ENCODE measurements around the gene LPO.

The LPO gene

DNA sequence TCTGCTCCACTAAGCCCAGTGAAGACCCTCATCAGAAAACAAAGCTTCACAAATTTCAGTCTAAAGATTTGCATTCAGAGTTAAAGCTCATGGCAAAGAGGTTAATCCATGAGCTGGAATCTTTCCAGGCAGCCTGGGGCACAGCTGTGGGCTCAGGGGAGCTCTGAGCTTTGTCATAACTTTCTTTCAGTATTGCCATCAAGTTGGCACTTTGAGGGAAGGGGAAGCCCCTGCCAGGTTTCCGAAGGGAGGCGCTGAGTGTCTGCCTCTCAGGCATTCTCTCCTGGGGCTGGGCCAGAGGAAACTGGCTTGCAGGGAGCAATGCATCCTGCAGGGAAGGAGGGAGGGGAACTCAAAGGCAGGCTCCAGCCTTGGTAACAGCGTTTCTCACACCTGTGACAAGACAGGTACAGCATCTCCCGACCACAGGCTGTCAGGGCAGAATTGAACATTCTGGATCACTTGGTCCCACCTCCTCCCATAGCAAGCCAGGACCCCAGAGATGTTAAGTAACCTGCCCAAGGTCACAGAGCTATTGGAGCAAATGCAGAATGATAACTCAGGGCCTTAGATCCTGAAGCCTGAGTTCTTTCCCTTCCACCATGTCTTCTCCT lies 3.9 kb downstream of the LPO start:
- TF ChIP-seq, protein P1, sequence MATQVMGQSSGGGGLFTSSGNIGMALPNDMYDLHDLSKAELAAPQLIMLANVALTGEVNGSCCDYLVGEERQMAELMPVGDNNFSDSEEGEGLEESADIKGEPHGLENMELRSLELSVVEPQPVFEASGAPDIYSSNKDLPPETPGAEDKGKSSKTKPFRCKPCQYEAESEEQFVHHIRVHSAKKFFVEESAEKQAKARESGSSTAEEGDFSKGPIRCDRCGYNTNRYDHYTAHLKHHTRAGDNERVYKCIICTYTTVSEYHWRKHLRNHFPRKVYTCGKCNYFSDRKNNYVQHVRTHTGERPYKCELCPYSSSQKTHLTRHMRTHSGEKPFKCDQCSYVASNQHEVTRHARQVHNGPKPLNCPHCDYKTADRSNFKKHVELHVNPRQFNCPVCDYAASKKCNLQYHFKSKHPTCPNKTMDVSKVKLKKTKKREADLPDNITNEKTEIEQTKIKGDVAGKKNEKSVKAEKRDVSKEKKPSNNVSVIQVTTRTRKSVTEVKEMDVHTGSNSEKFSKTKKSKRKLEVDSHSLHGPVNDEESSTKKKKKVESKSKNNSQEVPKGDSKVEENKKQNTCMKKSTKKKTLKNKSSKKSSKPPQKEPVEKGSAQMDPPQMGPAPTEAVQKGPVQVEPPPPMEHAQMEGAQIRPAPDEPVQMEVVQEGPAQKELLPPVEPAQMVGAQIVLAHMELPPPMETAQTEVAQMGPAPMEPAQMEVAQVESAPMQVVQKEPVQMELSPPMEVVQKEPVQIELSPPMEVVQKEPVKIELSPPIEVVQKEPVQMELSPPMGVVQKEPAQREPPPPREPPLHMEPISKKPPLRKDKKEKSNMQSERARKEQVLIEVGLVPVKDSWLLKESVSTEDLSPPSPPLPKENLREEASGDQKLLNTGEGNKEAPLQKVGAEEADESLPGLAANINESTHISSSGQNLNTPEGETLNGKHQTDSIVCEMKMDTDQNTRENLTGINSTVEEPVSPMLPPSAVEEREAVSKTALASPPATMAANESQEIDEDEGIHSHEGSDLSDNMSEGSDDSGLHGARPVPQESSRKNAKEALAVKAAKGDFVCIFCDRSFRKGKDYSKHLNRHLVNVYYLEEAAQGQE (IDR thresholded peaks at IDR 0.05; ENCODE audit: insufficient read depth in 1 of 2, low read depth in 2 of 2, low read length in 2 of 2) = no peak
- TF ChIP-seq SIN3A (IDR thresholded peaks at IDR 0.05; ENCODE audit: borderline replicate concordance, insufficient read depth, low read length) (no peak), FOXP2 (optimal IDR thresholded peaks at IDR 0.05; ENCODE audit: borderline replicate concordance, extremely low read depth, extremely low read length, insufficient read depth) (no peak), TAF1 (IDR thresholded peaks at IDR 0.05; ENCODE audit: borderline replicate concordance, insufficient read depth, low read length) (no peak), POLR2AphosphoS5 (IDR thresholded peaks at IDR 0.05; ENCODE audit: low read depth, low read length) (no peak)

DNA sequence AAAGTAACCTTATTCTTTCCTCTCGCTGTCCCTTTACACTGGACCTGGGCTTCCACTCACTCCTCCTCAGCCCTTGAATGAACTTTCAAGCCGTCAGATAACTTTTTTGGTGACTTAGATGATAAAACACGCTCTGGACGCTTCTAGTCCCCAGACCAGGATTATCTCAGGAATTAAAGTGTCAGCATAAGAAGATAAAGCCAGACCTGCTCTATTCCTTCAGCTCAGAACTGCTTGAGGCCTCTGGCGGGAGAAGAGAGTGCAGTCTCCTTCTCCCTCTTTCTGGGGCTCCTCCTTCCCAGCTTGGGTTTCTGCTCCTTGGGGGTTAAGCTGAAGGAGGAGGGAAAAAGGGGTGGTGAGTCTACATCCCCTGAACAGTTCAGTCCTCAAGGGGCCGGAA lies 6.6 kb downstream of the LPO start:
- TF ChIP-seq POLR2AphosphoS5 (IDR thresholded peaks at IDR 0.05; ENCODE audit: low read depth, low read length) (no peak), TAF1 (IDR thresholded peaks at IDR 0.05; ENCODE audit: borderline replicate concordance, insufficient read depth, low read length) (no peak), SIN3A (IDR thresholded peaks at IDR 0.05; ENCODE audit: borderline replicate concordance, insufficient read depth, low read length) (no peak), FOXP2 (optimal IDR thresholded peaks at IDR 0.05; ENCODE audit: borderline replicate concordance, extremely low read depth, extremely low read length, insufficient read depth) (no peak)
- TF ChIP-seq, protein P1 (IDR thresholded peaks at IDR 0.05; ENCODE audit: insufficient read depth in 1 of 2, low read depth in 2 of 2, low read length in 2 of 2) = no peak

DNA sequence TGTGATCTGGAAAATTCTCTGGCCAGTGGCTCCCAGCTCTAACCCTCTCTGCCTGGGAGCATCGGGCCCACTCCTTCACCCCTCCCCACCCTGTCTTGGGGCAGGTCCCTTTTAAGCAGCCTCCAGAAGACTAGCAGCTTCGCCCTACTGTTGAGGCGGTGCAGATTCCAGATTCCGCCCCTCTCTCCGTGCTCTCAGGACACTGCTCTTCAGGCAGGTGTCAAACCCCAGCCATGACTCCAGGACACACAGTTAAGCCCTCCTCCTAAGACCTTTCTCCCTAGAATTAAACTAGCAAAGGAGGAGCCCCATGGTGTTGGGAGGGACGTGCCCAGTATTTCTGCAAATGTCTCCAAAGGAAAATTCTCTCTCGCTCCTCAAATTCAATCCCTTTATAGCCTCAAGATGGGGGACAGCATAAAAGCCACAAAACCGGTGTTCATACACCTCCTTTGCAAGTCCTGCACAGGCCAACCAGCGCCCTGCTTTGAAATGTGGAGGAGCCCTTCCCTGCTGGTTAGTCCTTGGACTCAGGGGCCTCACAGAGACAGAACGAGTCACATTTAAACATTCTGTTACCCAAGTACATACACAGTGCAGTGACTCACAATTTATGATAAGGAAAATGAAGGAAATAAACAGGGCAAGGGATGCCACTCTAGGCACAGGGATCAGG lies 7.2 kb downstream of the LPO start:
- no peak for TF ChIP-seq FOXP2 (optimal IDR thresholded peaks at IDR 0.05; ENCODE audit: borderline replicate concordance, extremely low read depth, extremely low read length, insufficient read depth)

DNA sequence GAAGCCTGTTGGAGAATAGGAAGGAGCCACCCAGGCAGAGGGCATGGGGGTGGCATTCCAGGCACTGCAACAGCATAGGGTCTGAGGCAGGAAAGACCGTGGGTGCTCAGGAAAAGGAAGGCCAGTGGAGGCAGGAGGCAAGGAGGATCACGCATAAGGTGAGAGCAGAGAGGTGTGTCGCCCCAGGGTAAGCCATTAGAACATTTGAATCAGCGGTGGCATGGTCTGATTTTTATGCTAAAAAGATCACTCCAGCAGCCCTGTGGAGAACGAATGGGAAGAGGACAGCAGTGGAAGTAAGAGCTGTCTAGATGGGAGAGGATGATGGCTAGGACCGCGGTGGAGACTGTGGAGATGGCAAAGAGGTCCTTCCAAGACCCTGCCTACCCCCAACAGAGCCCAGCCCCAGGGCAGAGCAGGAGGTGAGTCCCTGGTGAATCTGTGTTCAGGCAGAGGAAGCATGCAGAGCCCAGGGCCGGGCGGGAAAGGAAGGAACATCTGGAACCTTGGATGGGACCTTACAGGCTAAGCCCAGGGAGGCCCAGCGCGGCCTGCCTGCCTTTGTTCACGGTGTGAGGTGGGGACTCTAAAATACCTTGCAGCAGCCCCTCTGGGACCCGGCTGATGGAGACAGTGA lies 7.8 kb downstream of the LPO start:
- TF ChIP-seq TAF1 (IDR thresholded peaks at IDR 0.05; ENCODE audit: borderline replicate concordance, insufficient read depth, low read length) (no peak), FOXP2 (optimal IDR thresholded peaks at IDR 0.05; ENCODE audit: borderline replicate concordance, extremely low read depth, extremely low read length, insufficient read depth) (no peak), SIN3A (IDR thresholded peaks at IDR 0.05; ENCODE audit: borderline replicate concordance, insufficient read depth, low read length) (no peak)
- TF ChIP-seq, protein P1 (IDR thresholded peaks at IDR 0.05; ENCODE audit: insufficient read depth in 1 of 2, low read depth in 2 of 2, low read length in 2 of 2) = no peak

DNA sequence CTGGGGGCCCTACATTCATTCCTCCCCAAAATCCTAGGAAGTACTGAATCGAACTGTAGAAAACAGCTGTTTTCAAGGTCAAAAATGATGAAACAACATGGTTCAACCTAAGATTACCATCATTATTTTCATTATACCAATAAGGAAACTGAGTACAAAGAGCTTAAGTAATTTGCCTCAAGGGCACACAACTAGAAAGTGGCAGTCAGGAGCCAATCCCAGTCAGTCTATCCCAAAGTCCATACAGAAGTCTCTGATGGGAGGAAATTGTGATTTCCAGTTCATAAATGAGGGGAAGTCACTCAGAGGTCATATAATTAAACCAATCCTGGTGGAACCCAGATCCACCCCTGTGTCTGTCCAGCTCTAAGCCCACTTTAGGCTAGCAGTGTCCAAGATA lies 8.4 kb downstream of the LPO start:
- TF ChIP-seq POLR2AphosphoS5 (IDR thresholded peaks at IDR 0.05; ENCODE audit: low read depth, low read length) (no peak), SIN3A (IDR thresholded peaks at IDR 0.05; ENCODE audit: borderline replicate concordance, insufficient read depth, low read length) (no peak), FOXP2 (optimal IDR thresholded peaks at IDR 0.05; ENCODE audit: borderline replicate concordance, extremely low read depth, extremely low read length, insufficient read depth) (no peak), TAF1 (IDR thresholded peaks at IDR 0.05; ENCODE audit: borderline replicate concordance, insufficient read depth, low read length) (no peak)
- TF ChIP-seq, protein P1 (IDR thresholded peaks at IDR 0.05; ENCODE audit: insufficient read depth in 1 of 2, low read depth in 2 of 2, low read length in 2 of 2) = no peak

All from PFSK-1 (cell line).